Osteoblast (primary cell): Measurements from ENCODE around the gene ANKUB1. TPM values are rescaled to one million over a fixed set of nuclear protein-coding genes. Genes with fewer than 3 reads are reported as not detected.

Experiments used
- DNase-seq: peaks from one replicate; pipeline ENCODE4 v3.0.0; 2011; ENCODE audit warnings: low spot score, mixed read lengths; ENCODE audit not compliant: insufficient read length; ENCODE audit errors: missing footprints
- H2AFZ ChIP-seq: 2 replicates; pipeline ENCODE4 v1.6.0; 2011; ENCODE audit warnings: mild to moderate bottlenecking, low read length
- H3K27ac ChIP-seq: 2 replicates; pipeline ENCODE4 v1.5.1; 2011; ENCODE audit warnings: mild to moderate bottlenecking, low read depth, low read length, moderate library complexity
- H3K27me3 ChIP-seq: 2 replicates; pipeline ENCODE4 v1.6.0; 2012; ENCODE audit warnings: mild to moderate bottlenecking, control low read depth, inconsistent platforms, low read length, moderate library complexity; ENCODE audit not compliant: insufficient read depth
- H3K36me3 ChIP-seq: 2 replicates; pipeline ENCODE4 v1.5.1; 2011; ENCODE audit warnings: mild to moderate bottlenecking, low read length, control low read depth, moderate library complexity; ENCODE audit not compliant: insufficient read depth
- H3K4me1 ChIP-seq: 2 replicates; pipeline ENCODE4 v1.5.1; 2011; ENCODE audit warnings: mild to moderate bottlenecking, low read length, control low read depth, moderate library complexity; ENCODE audit not compliant: insufficient read depth
- H3K4me2 ChIP-seq: 2 replicates; pipeline ENCODE4 v1.6.0; 2011; ENCODE audit warnings: mild to moderate bottlenecking, low read length; ENCODE audit not compliant: insufficient read depth
- H3K4me3 ChIP-seq: fragments of 200-600 bp; sonication (generic); 3 replicates; pipeline ENCODE4 v1.5.1; 2012; ENCODE audit warnings: mild to moderate bottlenecking, low read length, inconsistent platforms; ENCODE audit not compliant: insufficient read depth
- H3K79me2 ChIP-seq: 2 replicates; pipeline ENCODE4 v1.6.0; 2012; ENCODE audit warnings: mild to moderate bottlenecking, low read length, control low read depth, inconsistent platforms; ENCODE audit not compliant: insufficient read depth
- H3K9me3 ChIP-seq: 2 replicates; pipeline ENCODE4 v1.5.1; 2011; ENCODE audit warnings: low read depth, low read length, control low read depth
- H4K20me1 ChIP-seq: 2 replicates; pipeline ENCODE4 v1.6.0; 2012; ENCODE audit warnings: mild to moderate bottlenecking, low read length, control low read depth; ENCODE audit not compliant: insufficient read depth
- CTCF ChIP-seq: IDR thresholded peaks from 2 replicates; pipeline ENCODE4 v1.5.1; 2011; ENCODE audit warnings: mild to moderate bottlenecking, low read depth, low read length, moderate library complexity; ENCODE audit errors: extremely low read depth
- total RNA-seq: library from RNA; depleted of rRNA; stranded (reverse); fragments of >200 nt; gene quantifications from 2 replicates; pipeline ENCODE4 v1.2.3, GENCODE V29; 2012

ANKUB1 gene
- total RNA-seq, 1 donor, result under 0.01 TPM

DNA sequence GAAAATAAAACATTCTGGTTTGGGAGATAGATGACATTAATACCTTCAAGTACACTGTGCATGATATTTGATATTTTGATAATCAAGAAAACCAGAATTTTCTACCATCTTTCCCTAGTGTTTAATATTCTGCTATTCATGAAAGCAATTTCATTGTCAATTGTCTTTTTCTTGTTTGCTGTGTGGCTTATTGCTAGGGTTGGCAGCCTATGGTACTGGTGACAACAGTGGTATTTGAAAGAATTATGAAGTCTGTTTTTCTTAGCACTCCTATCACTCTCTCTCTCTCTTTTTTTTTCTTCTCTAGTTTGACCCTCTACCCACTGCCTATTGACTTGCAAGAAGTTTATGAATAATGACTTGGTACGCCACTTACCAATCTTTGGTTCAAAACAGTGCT lies 36.0 kb upstream of the ANKUB1 start:
- DNase-seq, result no peak
- no peaks in the 10 kb centered on the region for H3K4me1 ChIP-seq
- no peak overlapping the region for H3K4me3 ChIP-seq
- H3K27me3 ChIP-seq, result no peaks in the 10 kb centered on the region
- no peak overlapping the region for H3K27ac ChIP-seq
- H3K36me3 ChIP-seq, result no peaks in the 10 kb centered on the region
- peaks cover 5% of the 10 kb centered on the region for H3K9me3 ChIP-seq
- no peak overlapping the region for H2AFZ ChIP-seq
- peaks cover 3% of the 10 kb centered on the region for H4K20me1 ChIP-seq
- TF ChIP-seq CTCF, result no peak
- peaks cover 56% of the 10 kb centered on the region for H3K79me2 ChIP-seq
- H3K4me2 ChIP-seq, result no peak overlapping the region

- H3K79me2 ChIP-seq, result peaks cover 68% of the 10 kb centered on the region
- H3K27ac ChIP-seq, result no peak overlapping the region
Observed at GRCh38 chr3:149826636-149827035, 34.3 kb upstream of the ANKUB1 start.

DNA sequence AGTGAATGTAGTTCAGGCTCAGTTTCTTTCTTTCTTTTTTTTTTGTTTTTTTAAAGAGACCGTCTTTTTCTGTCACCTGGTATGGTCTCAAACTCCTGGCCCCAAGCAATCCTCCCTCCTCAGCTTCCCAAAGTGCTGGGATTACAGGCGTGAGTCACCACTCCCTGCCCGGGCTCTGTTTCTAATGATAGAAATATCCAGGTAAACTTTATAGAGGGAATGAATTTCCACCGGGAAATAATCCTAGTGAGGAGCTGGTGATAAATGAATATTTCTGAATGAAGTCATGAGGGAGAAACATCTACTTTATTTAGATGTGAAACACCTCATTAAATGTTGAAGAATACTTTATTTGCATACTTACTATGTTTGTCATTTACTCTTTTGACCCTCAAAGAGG lies 27.8 kb upstream of the ANKUB1 start:
- DNase-seq, result no peak
- no peak for TF ChIP-seq CTCF
- H4K20me1 ChIP-seq, result peaks cover 40% of the 10 kb centered on the region
- H3K4me2 ChIP-seq, result no peak overlapping the region
- no peaks in the 10 kb centered on the region for H3K36me3 ChIP-seq
- H3K4me1 ChIP-seq, result peaks cover 8% of the 10 kb centered on the region
- peaks cover 87% of the 10 kb centered on the region for H3K79me2 ChIP-seq
- no peaks in the 10 kb centered on the region for H3K27me3 ChIP-seq
- no peaks in the 10 kb centered on the region for H3K9me3 ChIP-seq
- no peak overlapping the region for H2AFZ ChIP-seq
- H3K27ac ChIP-seq, result no peak overlapping the region
- H3K4me3 ChIP-seq, result no peak overlapping the region

More at GRCh38 chr3:149826636-149827035, 34.3 kb upstream of the ANKUB1 start:
- Histone ChIP-seq H3K36me3 (no peaks in the 10 kb centered on the region), H3K4me1 (no peaks in the 10 kb centered on the region), H4K20me1 (peaks cover 3% of the 10 kb centered on the region), H3K27me3 (no peaks in the 10 kb centered on the region), H3K4me3 (no peak overlapping the region), H3K4me2 (no peak overlapping the region), H3K9me3 (peaks cover 5% of the 10 kb centered on the region), H2AFZ (no peak overlapping the region)
- no peak for TF ChIP-seq CTCF
- no peak for DNase-seq

DNA sequence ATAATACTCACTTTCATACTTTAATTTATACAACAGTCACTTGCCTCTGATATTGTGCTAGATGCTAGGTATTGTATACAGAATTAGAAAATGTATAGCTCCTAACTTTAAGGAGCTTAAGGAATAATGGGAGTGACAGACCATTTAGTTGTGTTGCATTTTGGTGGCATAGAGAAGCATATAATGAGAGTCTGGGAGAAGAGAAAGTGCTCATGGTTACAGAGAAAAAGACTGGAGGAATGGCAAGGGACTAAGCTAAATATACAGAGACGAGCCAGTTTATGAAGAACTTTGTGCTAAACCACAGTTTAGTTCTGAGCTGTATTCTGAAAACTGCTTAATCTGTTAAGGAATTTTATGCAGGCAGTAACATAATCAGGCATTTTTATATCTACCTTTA lies 27.1 kb upstream of the ANKUB1 start:
- Histone ChIP-seq H3K36me3 (no peaks in the 10 kb centered on the region), H2AFZ (no peak overlapping the region), H3K27ac (no peak overlapping the region), H3K27me3 (no peaks in the 10 kb centered on the region), H4K20me1 (peaks cover 46% of the 10 kb centered on the region), H3K9me3 (no peaks in the 10 kb centered on the region), H3K4me2 (no peak overlapping the region), H3K4me3 (no peak overlapping the region), H3K4me1 (peaks cover 10% of the 10 kb centered on the region), H3K79me2 (peaks cover 91% of the 10 kb centered on the region)
- no peak for DNase-seq
- no peak for TF ChIP-seq CTCF
